ENCODE data around the gene ANKRD13B. TPM values are rescaled to one million over a fixed set of nuclear protein-coding genes. Genes with fewer than 3 reads are reported as not detected.

Gene ANKRD13B
- total RNA-seq, 1 donor from 2014 or later = 9.3 TPM

DNA sequence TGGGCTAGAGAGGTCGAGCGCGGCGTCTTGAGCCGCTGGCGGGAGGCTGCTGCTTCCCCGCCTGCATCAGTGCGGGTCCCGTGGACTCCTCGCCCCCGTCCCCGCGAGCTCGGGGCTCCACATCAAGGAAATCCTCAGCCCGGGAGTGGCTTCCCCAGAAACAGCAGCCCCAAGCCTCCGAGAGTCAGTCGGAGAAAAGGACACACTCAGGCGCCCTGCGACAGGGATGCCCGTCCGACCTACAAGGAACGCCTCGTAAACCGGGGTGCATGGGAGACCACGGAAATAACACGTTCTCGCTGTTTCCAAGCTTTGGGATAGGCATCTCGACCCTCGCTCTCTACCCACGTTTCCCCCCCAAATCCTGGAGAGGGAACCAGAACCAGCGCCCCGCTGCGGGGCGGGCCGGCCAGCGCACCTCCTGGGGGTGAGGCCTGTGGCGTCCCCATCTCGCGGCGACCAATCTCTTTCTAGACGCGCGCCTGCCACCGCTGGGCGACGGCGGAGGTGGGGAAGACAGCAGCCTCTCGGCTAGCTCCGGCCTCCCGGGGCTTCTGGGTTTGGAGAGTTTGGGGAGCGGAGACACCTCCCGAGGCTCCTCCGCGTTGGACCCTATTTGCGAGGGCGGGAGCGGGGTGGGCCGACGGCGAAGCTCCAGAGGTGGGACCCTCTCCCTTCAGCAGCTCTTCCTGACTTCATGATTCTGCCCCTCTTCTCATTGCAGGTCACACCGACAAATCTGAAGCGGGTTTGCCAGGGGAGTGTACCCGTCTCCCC lies 25.2 kb upstream of the ANKRD13B start:
- ATAC-seq (ENCODE audit: poor library complexity) = peak; percentile 54

DNA sequence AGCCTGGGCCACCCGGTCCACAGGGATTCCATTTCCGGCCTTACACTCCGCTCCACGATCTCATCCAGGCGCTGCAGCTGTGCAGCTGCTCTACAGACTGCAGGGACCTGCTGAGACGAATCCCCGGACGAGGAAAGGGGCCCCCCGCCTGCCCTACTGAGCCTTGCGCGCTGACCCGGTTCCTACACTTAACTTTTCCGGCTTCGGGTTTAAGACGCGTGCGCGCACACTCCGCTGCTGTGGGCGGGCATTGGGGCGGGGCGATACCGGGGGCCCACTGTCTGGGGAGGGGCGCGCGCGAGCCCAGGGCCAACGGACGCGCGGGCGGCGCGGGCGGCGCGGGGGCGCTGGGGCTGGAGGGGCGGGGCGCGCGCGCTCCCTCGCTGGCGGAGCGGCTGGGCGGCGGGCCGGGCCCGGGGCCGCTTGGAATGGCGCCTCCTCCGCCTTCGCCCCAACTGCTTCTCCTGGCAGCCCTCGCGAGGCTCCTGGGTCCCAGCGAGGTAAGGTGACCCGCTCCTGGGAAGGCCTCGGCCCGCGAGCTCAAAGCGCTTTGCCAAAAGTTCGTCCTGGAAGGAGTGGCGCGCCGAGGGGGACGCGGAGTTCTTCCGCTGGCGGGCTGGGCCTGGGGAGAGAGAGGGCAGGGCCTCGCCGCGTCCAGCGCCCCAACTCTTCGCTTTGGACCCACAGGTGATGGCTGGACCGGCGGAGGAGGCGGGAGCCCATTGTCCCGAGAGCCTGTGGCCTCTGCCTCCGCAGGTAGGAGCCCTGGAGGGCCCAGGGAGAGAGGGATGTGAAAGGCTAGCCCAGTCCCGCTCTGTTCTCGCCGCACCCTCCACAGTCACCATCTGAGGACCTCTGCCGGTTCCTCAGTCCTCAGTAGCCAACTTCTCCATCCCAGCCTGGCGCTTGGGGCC lies 24.3 kb upstream of the ANKRD13B start, which contains the start of gene TP53I13:
Gene TP53I13, plus strand, starts transcription at position 371 of the 914 bp plus-strand sequence. Its CDS starts 58 bp downstream, at position 429.
- intact Hi-C loops (cut with DNase I) = no loop called here
- ATAC-seq (ENCODE audit: poor library complexity) = peak; percentile 68
- DNase-seq = peak; percentile 93

More for the DNA sequence above, 25.2 kb upstream of the ANKRD13B start:
- intact Hi-C loops (cut with DNase I) = no loop called here
- peak; percentile 83 for DNase-seq

DNA sequence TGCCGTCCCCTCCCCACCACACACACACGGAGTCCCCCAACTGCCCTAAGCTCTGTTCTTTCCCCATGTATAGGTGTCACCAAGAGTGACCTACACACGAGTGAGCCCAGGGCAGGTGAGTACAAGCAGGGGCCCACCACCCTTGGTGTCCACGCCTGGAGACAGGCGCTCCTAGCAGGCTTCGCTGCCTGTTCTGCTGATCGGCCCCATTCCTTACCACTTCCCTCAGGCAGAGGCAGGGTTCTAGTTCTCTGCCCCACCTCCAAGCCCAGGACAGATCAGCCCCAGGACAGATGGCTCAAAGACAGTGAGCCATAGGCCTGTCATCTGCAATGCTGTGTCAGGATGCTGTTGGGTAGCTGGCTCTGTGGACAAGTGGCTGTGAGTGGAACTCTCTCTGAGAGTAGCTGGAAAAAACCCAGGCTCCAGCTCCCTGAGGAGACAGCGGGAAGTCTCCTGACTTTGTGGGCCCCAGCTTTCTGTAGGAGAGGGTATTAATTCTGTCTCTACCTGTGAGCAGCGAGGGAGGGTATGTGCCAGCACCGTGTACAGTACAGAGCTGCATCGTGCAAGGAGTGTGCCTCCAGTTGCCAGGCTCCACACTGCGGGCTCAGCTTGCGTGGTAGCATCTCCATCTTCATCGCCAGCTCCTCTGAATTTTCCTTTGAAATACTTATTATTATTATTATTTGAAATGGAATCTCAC lies 23.5 kb upstream of the ANKRD13B start:
- intact Hi-C loops (cut with DNase I) = no loop called here
- no peak for ATAC-seq (ENCODE audit: poor library complexity)
- no peak for DNase-seq

DNA sequence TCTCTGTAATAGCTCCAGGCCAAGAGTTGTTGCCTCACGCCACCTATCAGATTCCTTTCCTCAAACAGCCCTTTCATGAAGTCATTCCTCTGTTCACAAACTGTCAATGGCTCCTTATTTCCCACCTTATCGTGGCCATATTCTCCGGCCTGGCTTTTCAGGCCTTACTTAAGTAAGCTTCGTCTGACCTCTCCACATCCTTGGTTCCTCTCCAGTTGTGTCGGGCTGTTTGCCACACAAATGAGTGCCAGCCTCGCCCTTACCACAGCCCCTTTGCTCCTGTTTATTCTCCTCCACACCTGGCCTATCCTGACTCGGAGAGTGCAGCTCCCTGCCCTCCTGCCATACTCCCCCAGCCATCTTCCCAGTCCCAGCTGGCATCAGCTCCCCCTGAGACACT lies 22.4 kb upstream of the ANKRD13B start:
- no peak for DNase-seq
- no peak for ATAC-seq (ENCODE audit: poor library complexity)
- intact Hi-C loops (cut with DNase I) = no loop called here

DNA sequence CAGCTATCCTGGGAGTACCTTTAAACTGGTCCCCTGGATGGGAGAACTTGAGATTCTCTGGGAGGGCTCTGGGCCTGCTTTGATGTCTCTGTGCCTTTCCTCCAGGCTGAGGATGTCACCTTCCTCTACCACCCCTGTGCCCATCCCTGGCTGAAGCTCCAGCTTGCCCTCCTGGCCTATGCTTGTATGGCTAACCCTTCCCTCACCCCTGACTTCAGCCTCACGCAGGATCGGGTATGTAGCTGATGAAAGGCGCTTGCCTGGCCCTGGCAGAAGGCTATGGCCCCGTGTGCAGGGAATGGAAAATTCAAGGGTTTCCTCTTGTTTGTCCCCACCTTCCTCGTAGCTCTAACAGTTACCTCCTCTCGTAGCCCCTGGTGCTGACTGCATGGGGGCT lies 21.4 kb upstream of the ANKRD13B start:
- DNase-seq = no peak
- intact Hi-C loops (cut with DNase I) = no loop called here
- no peak for ATAC-seq (ENCODE audit: poor library complexity)

DNA sequence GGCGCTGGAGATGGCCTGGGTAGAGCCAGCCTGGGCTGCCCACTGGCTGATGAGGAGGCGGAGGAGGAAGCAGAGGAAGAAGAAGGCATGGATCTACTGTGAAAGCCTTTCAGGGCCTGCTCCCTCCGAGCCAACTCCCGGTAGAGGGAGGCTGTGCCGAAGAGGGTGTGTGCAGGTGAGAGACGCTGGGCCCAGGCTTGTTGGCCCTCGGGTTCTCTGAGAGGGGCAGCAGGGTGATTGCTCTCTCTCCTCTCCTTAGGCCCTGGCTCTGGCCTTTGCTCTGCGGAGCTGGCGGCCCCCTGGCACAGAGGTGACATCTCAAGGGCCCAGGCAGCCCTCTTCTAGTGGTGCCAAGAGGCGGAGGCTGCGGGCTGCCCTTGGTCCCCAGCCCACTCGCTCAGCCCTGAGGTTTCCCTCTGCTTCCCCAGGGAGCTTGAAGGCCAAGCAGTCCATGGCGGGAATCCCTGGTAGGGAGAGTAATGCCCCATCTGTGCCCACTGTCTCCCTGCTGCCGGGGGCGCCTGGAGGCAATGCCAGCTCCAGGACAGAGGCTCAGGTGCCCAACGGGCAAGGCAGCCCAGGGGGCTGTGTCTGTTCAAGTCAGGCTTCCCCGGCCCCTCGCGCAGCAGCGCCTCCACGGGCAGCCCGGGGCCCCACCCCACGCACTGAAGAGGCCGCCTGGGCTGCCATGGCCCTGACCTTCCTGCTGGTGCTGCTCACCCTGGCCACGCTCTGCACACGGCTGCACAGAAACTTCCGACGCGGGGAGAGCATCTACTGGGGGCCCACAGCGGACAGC lies 20.9 kb upstream of the ANKRD13B start:
- no peak for DNase-seq
- peak; percentile 16 for ATAC-seq (ENCODE audit: poor library complexity)
- intact Hi-C loops (cut with DNase I) = no loop called here

DNA sequence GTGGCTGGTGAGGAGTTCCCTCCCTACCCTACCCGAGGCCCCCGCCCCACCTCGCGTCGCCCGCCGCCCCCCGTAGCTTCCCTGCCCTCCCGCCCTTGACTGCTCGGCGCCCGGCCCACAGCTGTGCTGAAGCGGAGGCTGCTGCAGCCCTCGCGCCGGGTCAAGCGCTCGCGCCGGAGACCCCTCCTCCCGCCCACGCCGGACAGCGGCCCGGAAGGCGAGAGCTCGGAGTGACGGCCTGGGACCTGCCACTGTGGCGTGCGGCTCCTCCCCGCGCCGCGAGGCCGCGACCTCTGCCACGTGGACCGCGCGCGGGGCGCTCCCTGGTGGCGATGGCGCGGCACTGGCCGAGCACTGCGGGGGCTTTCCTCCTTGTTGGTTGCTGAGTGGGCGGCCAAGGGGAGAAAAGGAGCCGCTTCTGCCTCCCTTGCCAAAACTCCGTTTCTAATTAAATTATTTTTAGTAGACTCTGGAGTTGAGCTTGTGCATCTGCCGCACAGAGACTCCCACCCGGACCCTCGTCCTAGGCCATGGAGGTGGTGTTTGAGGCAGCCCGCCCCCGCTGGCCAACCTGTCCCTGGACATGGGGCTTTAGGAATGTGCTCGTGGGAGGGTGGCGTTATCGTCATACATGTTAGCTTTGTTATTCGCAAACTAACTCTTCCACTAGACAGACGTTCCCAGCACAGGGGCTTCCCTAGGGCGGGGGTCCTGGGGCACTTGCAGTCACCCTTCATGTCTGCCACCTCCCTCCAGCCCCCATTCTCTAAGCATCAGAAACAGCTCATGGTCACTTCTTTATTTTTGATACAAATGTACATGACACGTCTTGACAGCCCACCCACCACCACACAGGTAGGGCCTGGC lies 20.0 kb upstream of the ANKRD13B start:
- peak; percentile 60 for ATAC-seq (ENCODE audit: poor library complexity)
- peak; percentile 78 for DNase-seq
- intact Hi-C loops (cut with DNase I) = no loop called here

DNA sequence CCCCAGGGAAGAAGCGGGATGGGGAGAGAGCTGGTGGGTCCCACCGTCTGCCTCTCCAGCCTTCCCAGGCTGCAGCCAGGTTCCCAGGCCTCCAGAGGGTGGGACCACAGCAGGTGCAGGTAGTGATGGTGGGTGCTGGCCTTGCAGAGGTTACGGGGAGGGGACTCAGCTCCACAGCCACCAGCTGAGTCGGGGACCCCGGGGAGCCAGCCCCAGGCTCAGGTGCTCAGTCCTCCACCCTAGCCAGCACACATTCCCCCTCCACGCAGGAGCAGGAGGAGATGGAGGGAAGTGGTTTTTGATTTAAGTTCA lies 19.4 kb upstream of the ANKRD13B start:
- no peak for ATAC-seq (ENCODE audit: poor library complexity)
- intact Hi-C loops (cut with DNase I) = no loop called here
- DNase-seq = no peak

DNA sequence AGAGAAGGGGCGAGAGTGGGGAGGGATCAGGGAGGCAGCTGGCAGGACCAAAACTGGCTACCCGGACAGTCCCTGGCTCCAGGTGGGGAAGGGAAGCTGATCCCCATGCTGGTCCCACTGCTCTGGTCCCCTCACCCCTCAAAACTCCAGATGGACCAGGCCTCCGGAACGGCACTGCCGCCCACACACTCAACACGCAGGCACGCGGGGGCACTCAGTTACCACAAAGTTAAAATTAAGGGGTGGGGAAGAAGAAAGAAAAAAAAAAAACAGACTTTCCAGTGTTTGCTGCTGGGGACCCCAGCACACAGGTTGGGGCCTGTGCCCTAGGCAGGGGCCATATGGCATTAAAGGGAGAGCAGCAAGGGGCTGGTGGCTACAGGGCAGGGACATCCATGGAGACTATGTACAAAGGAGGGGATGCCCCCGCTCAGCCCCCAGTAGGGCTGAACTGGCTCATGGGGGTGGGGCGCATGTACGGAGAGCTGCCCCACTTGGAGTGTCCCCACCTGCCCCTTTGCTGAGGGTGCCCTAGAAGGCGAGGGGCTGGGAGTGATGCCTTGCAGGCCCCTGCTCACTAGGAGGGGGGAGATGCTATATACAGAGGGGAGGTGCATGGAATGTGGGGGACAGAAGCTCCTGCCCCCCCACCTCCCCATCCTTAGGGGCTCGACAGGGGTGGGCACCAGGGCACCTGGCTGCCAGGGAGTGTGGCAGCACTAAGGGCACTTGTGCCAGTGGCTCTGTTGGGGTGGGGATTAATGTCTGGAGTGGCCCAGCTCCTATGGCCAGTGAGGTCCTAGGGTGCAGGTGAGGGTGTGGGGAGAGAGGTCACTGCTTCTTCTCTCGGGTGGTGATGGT lies 18.8 kb upstream of the ANKRD13B start:
- ATAC-seq (ENCODE audit: poor library complexity) = no peak
- no peak for DNase-seq
- intact Hi-C loops (cut with DNase I) = no loop called here

DNA sequence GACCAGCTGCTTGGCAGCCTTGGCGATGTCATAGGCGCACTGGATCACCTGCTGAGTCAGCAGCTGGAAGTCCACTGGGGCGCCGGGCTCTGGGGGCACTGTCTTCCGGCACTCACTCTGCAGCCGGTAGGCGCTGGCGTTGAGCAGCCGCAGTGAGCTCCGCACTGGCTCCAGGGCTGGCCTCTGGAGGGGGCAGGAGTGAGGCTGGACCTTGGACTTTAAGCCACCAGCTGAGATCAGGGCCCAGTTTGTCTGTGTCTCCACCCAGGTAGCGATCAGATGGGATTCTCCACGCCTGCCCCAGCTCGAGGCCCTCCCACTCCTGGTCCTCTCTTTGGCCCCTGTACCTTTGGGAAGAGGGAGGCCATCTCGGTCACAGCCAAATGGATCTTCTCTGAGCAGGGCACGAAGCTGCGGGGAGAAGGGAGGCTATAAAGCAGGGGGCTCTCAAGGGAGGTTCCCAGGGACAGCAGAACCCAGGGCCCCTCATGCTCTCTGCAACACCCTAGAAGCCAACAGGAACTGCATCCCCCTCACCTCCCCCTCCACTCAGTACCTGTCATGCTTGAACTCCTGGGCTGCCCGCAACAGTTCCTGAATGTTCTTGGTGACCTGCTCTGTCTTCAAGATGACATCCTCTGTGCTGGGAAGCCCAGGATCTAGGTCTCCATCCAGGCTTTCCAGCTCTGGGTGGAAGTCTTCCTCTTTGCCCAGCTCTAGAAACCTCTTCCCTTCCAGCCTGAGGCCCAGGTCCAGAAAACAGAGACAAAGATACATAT lies 18.0 kb upstream of the ANKRD13B start:
- DNase-seq (no peak), ATAC-seq (ENCODE audit: poor library complexity) (no peak)
- intact Hi-C loops (cut with DNase I) = no loop called here

DNA sequence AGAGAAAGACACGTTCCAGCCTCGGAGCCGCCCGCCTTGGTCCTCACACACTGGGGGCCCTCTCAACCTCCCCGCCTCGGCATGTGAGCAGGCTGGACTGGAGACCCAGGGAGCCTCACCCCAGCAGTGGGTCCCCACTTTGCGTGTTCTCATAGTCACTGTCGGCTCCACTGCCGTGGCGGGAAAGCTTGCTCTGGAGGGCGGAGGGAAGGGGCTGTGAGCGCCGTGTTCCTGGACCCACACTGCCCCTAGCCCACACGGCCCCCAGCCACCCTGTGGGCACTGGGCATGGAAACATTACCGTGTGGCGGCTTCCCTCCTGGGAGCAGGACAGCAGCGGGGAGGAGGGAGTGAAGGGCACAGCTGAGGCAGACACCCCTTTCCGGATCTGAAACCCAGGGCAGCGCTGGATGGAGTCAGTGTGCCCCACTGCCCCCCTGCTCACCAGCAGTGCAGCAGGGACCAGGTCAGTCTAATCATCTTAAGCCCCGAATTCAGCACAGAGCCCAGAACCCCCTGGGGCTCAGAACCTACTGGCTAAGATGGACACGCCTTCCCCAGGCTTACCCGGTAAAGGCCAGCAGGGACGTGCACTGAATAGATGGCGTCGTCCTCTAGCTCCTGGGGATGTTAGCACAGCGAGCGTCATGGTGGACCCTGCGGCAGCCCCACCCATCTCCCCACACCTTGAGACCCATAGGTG lies 17.3 kb upstream of the ANKRD13B start:
- intact Hi-C loops (cut with DNase I) = no loop called here
- DNase-seq = no peak
- ATAC-seq (ENCODE audit: poor library complexity) = no peak

DNA sequence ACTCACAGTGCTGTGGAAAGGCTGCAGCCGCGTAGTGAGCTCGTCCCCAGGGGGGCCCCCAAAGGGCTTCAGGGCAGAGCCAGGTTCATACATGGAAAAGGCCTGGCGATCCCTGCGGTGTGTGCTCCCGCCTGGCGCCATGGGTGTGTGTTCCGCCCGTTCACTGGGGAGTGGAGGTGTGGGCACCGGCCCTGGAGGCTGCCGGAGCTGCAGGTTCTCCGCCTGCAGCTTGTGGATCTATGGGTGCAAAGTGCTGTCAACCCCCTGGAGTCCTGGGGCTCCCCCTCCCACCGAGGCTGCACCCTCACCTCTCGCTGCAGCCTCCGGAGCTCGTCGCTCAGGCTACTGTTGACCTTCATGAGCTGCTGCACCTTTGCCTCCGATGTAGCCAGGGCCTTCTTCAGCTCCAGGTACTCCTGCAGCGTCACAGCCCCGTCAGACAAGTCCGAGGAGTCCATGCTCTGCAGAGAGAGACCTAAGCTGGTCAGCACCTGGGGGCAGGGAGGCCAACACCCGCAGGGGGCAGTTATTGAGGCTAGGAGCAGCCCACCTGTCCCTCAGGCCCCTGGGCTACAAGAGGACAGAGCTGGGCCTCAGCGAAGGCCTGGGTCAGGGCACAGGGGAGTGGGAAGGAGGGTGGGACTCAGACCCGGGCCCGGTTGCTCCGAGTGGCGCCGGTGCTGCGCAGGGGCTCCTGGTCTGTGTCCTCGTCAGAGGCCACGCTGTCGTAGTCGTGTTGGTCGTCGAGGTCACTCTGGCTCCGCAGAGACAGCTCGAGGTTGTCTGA lies 16.5 kb upstream of the ANKRD13B start:
- no peak for DNase-seq
- intact Hi-C loops (cut with DNase I) = no loop called here
- ATAC-seq (ENCODE audit: poor library complexity) = no peak

DNA sequence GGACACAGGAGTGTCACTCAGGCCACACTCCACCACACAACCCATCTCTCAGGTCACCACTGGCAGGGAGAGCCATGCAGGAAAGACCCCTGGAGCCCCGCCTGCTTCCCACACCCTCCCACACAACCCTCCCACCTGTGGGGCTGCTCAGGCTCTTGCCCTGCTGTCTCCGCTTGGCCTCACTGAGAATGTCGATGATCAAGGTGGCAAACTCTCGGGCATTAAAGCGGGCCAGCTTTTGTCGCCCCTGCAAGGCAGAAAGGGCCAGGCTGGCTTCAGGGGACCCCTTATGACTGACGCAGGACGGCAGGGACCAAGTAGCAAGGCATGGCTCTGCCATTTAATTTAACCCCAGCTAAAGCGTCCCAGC lies 15.9 kb upstream of the ANKRD13B start:
- ATAC-seq (ENCODE audit: poor library complexity) (no peak), DNase-seq (no peak)
- intact Hi-C loops (cut with DNase I) = no loop called here

DNA sequence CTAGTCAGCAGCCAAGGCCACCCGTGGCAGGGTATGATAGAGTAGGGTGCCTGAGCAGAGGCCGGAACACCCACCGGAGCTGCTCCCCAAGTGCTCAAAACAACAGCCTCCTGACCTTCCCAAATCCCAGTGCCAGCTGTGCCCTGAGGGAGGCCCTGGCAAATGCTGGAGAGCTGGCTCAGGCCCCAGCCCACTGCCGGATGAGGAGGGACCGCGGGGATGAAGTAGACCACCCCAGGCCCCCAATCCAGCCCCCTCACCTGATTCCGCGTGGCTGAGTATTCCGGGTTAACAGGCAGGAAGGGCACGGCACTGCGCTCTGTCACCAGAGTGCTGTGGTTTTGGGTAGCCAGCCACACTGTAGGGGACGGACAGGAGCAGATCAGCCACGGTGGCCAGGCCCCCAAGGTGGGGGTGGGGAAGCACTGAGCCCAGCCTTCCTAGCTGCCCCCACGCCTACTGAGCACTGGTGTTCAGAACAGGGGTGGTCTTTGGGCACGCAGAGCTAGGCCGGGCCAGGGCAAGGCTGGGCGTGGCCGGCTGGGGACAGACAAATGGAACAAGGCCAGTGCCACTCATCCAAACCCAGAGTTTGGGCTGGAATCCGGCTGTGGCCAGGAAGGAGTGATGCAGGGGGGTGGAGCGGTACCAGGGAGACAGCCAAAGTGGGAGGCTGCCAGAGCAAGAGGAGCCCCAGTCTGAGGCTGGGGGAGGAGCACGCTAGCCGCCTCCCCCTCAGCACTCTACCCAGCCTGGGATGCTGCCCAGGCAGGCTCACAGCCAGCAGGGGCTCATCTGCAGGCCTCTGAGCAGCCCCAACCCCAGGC lies 15.3 kb upstream of the ANKRD13B start:
- ATAC-seq (ENCODE audit: poor library complexity) (no peak), DNase-seq (peak; percentile 59)
- intact Hi-C loops (cut with DNase I) = no loop called here

Data from Right ventricle myocardium superior (tissue), 1 donor.